Muscle of leg (tissue), 16 donors: Measurements from ENCODE around the gene TRMO. TPM values are rescaled to one million over a fixed set of nuclear protein-coding genes. Genes with fewer than 3 reads are reported as not detected.

Experiments used
- DNase-seq: peaks from one replicate; pipeline ENCODE4 v3.0.0; 2013
- H3K27ac ChIP-seq: one replicate; pipeline ENCODE4 v1.5.1; 2013; ENCODE audit warnings: mild to moderate bottlenecking, low read length, control low read depth
- H3K27me3 ChIP-seq: one replicate; pipeline ENCODE4 v1.6.1; 2013; ENCODE audit warnings: low read length; ENCODE audit not compliant: control insufficient read depth, insufficient read depth
- H3K36me3 ChIP-seq: one replicate; pipeline ENCODE4 v1.6.1; 2013; ENCODE audit warnings: low read length; ENCODE audit not compliant: control insufficient read depth, insufficient read depth
- H3K4me1 ChIP-seq: one replicate; pipeline ENCODE4 v1.6.1; 2013; ENCODE audit warnings: low read length; ENCODE audit not compliant: control insufficient read depth, insufficient read depth
- H3K4me3 ChIP-seq: one replicate; pipeline ENCODE4 v1.5.1; 2013; ENCODE audit warnings: low read length, control low read depth
- H3K9me3 ChIP-seq: replicated peaks from 2 replicates; pipeline ENCODE4 v1.6.1; 2013; ENCODE audit warnings: low read depth, low read length; ENCODE audit not compliant: control insufficient read depth
- WGBS: methylation state at CpG from one replicate; pipeline ENCODE4 v1.1.5; 2013; ENCODE audit warnings: missing lambda C conversion rate; ENCODE audit not compliant: insufficient coverage; 5-methylcytosine and 5-hydroxymethylcytosine counted together
- long read RNA-seq, 11 donors: transcript quantifications; one replicate each; lab custom pipeline, GENCODE V29; 2026
- polyA plus RNA-seq, 8 donors: library from polyadenylated mRNA; unstranded; fragments of 120-200 nt; gene quantifications; one replicate each; pipeline versions ENCODE4 v1.2.1 to v1.2.3, GENCODE V29; 2013; ENCODE audit warnings: inconsistent platforms in 1 of 8, low replicate concordance in 1 of 8; ENCODE audit not compliant: insufficient read length in 8 of 8, insufficient read depth in 1 of 8
- total RNA-seq: library from RNA; stranded (reverse); fragments of 120-200 nt; gene quantifications from one replicate; pipeline ENCODE4 v1.2.4, GENCODE V29; 2013

The TRMO gene
- total RNA-seq = 12.7 TPM
- 10 to 100 TPM in 5 of 8 donors, 1 to 10 TPM in 3; 8.4 to 12.1 (median 10.5) TPM for polyA plus RNA-seq
- long read RNA-seq, donor 1, partial matches to known transcripts = 0 of 1 reads
- long read RNA-seq, donor 1, other reads (novel, unspliced or antisense) = 0 of 1 reads
- long read RNA-seq, donor 2 = 0 reads
- long read RNA-seq, donor 3, partial matches to known transcripts = 0 of 3 reads
- long read RNA-seq, donor 3, other reads (novel, unspliced or antisense) = 0 of 3 reads
- long read RNA-seq, donor 4, partial matches to known transcripts = 0 of 1 reads
- long read RNA-seq, donor 4, other reads (novel, unspliced or antisense) = 0 of 1 reads
- long read RNA-seq, donor 5, partial matches to known transcripts = 0 of 5 reads
- long read RNA-seq, donor 5, other reads (novel, unspliced or antisense) = 0 of 5 reads
- long read RNA-seq, donor 6, partial matches to known transcripts = 300 of 603 reads
- long read RNA-seq, donor 6, other reads (novel, unspliced or antisense) = 300 of 603 reads
- long read RNA-seq, donor 7, partial matches to known transcripts = 0 of 2 reads
- long read RNA-seq, donor 7, other reads (novel, unspliced or antisense) = 0 of 2 reads
- long read RNA-seq, donor 8, partial matches to known transcripts = 0 of 3 reads
- long read RNA-seq, donor 8, other reads (novel, unspliced or antisense) = 0 of 3 reads
- long read RNA-seq, donor 9 = 0 reads
- long read RNA-seq, donor 10, partial matches to known transcripts = 6 of 8 reads
- long read RNA-seq, donor 10, other reads (novel, unspliced or antisense) = 0 of 8 reads
- long read RNA-seq, donor 11, partial matches to known transcripts = 0 of 2 reads
- long read RNA-seq, donor 11, other reads (novel, unspliced or antisense) = 0 of 2 reads

GRCh38 chr9:97921959-97922724 is at the start of gene TRMO:
TRMO (minus strand) TSS chr9:97922500; CDS start chr9:97922493, 7 bp downstream.
- H3K9me3 ChIP-seq = no peaks in the 10 kb centered on the region
- H3K4me1 ChIP-seq = peaks cover 8% of the 10 kb centered on the region
- no peaks in the 10 kb centered on the region for H3K27me3 ChIP-seq
- peak; percentile 99 for DNase-seq
- peak within 1 kb of the TSS; percentile 97 for H3K27ac ChIP-seq
- WGBS = under 1% methylated on average over 45 of the region's 54 CpGs
- H3K4me3 ChIP-seq = peak within 1 kb of the TSS; percentile 78
- no peaks in the 10 kb centered on the region for H3K36me3 ChIP-seq

DNA sequence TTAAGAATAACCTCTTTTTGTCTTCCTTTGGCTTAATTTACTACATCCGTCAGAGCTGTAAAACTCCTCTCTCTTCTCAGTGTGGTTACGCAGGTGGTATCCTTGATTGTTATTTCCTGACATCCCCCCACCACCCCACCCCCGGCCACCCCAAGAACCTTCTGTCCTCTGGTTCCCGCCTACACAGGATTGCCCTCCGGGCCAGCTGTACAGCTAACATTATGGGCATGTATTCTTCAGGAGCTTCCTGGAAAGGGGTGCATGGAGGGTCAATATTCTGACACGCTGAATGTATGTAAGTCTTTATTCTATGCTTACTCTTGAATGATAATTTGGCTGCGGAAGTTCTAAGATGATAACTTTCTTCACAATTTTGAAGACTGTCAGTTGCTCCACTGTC is 47.9 kb upstream of the TRMO start:
- Histone ChIP-seq H3K4me3 (no peak overlapping the region), H3K36me3 (no peaks in the 10 kb centered on the region), H3K9me3 (no peaks in the 10 kb centered on the region), H3K4me1 (no peaks in the 10 kb centered on the region), H3K27me3 (peaks cover 10% of the 10 kb centered on the region), H3K27ac (no peak overlapping the region)
- DNase-seq = no peak
- WGBS = 100% methylated on average over 1 of the region's 7 CpGs

- DNase-seq = no peak
- H3K27me3 ChIP-seq = peaks cover 12% of the 10 kb centered on the region
- no peak overlapping the region for H3K4me3 ChIP-seq
- H3K27ac ChIP-seq = no peak overlapping the region
- H3K4me1 ChIP-seq = no peaks in the 10 kb centered on the region
- 78% methylated on average over 1 of the region's 2 CpGs for WGBS
- no peaks in the 10 kb centered on the region for H3K9me3 ChIP-seq
- H3K36me3 ChIP-seq = no peaks in the 10 kb centered on the region
Measured at GRCh38 chr9:97969014-97969413, 46.7 kb upstream of the TRMO start.

DNA sequence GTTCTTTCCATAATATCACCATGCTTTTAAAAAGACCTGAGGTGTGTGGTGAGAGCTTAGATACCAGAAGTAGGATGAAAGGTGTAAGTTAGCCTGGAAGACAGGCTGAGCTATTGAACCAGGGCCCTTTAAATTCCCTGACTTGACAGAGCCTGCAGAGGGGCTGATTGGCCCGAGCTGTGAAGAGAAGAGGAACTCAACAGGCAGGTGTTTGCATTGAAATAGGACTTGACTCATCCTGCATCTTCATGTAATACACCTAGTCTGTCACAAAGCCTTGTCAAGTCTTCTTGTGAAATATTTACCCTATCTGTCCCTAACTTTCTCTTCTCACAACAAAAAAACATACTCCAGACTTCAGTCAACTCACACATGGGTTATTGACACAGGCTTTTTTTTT is 44.2 kb upstream of the TRMO start:
- no peaks in the 10 kb centered on the region for H3K9me3 ChIP-seq
- WGBS = no CpG with 5 or more reads among the region's 1 CpG

GRCh38 chr9:97964901-97965300 is 42.6 kb upstream of the TRMO start:
- no peaks in the 10 kb centered on the region for H3K4me1 ChIP-seq
- peaks cover 6% of the 10 kb centered on the region for H3K27me3 ChIP-seq
- no peak for DNase-seq
- H3K4me3 ChIP-seq = no peak overlapping the region
- H3K27ac ChIP-seq = no peak overlapping the region
- no peaks in the 10 kb centered on the region for H3K9me3 ChIP-seq
- no peaks in the 10 kb centered on the region for H3K36me3 ChIP-seq

More for the DNA sequence above, 44.2 kb upstream of the TRMO start:
- no peaks in the 10 kb centered on the region for H3K36me3 ChIP-seq
- H3K27ac ChIP-seq = no peak overlapping the region
- H3K4me1 ChIP-seq = no peaks in the 10 kb centered on the region
- H3K27me3 ChIP-seq = peaks cover 8% of the 10 kb centered on the region
- no peak overlapping the region for H3K4me3 ChIP-seq
- DNase-seq = no peak

DNA sequence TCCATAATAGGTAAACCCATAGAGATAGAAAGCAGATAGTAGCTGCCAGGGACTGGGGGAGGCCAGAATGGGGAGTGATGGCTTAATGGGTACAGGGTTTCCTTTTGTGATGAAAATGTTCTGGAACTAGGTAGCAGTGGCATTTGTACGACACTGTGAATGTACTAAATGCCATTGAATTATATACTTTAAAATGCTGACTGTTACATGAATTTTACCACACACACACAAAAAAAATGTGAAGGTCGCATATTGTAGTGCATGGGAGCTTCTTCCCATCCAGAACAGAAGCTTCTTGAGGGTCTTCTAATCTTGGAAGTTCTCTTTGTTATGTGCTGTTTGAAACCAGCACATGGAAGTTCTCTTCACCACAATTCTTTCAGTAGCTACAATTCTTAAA is 40.9 kb upstream of the TRMO start:
- Histone ChIP-seq H3K4me3 (no peak overlapping the region), H3K36me3 (no peaks in the 10 kb centered on the region), H3K27me3 (peaks cover 6% of the 10 kb centered on the region), H3K4me1 (no peaks in the 10 kb centered on the region), H3K9me3 (no peaks in the 10 kb centered on the region), H3K27ac (no peak overlapping the region)
- no CpG with 5 or more reads among the region's 2 CpGs for WGBS
- DNase-seq = no peak

DNA sequence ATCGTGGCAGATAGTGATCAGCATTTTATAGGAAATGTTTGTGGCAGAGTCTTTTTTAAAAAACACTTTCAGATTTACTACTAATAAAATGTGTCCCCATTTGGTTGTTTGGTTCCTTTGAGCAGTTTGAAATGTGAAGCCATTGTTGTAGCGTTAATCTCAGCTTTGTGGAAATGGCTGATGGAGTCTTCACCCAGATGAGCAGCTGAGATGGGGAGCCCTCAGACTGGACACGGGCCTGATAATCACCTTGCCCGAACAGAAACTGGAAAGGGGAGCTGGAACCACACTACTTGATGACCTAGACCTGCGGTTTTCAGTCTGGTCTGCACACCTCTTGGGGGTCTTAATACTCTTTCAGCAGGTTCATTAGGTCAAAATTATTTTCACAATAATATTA is 40.3 kb upstream of the TRMO start:
- H3K4me3 ChIP-seq = no peak overlapping the region
- H3K4me1 ChIP-seq = no peaks in the 10 kb centered on the region
- DNase-seq = no peak
- no peaks in the 10 kb centered on the region for H3K36me3 ChIP-seq
- no peaks in the 10 kb centered on the region for H3K9me3 ChIP-seq
- WGBS = 90% methylated on average over 2 of the region's 5 CpGs
- no peak overlapping the region for H3K27ac ChIP-seq
- peaks cover 6% of the 10 kb centered on the region for H3K27me3 ChIP-seq

GRCh38 chr9:97962136-97962535 is 39.8 kb upstream of the TRMO start:
- 86% methylated on average over 1 of the region's 4 CpGs for WGBS
- H3K4me1 ChIP-seq = no peaks in the 10 kb centered on the region
- H3K27ac ChIP-seq = no peak overlapping the region
- H3K4me3 ChIP-seq = no peak overlapping the region
- H3K9me3 ChIP-seq = no peaks in the 10 kb centered on the region
- no peak for DNase-seq
- peaks cover 6% of the 10 kb centered on the region for H3K27me3 ChIP-seq
- H3K36me3 ChIP-seq = no peaks in the 10 kb centered on the region

DNA sequence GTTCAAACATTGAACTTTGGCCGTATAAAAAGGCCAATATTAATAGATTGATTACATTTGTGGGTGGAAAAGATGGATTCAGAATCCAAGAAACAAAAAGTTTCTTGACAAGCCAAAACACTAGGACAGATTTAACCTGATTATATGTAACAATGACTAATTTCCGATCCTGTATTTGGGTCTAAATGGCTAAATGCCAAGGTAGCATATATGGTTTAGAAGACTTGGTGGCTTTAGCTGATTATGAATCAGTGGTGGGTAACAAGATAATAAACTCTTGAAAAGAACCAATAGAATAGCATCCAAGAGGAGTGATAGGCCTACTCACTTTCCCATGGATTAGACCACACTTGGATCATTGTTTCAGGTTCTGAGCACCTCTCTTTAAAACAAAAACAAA is 39.1 kb upstream of the TRMO start:
- WGBS = no CpG with 5 or more reads among the region's 2 CpGs
- no peaks in the 10 kb centered on the region for H3K9me3 ChIP-seq
- no peaks in the 10 kb centered on the region for H3K4me1 ChIP-seq
- no peak for DNase-seq
- no peak overlapping the region for H3K27ac ChIP-seq
- peaks cover 4% of the 10 kb centered on the region for H3K27me3 ChIP-seq
- no peaks in the 10 kb centered on the region for H3K36me3 ChIP-seq
- H3K4me3 ChIP-seq = no peak overlapping the region
